Astrocyte of the spinal cord (primary cell): Measurements from ENCODE around the gene PFKFB2.

Experiments
- DNase-seq: peaks from one replicate; pipeline ENCODE4 v3.0.0; 2011; ENCODE audit warnings: low read depth, low spot score
- H3K4me3 ChIP-seq: 2 replicates; pipeline ENCODE4 v1.5.1; 2011; ENCODE audit warnings: low read depth, mild to moderate bottlenecking, low read length, moderate library complexity
- in situ Hi-C: cut with HindIII; loops from 2 replicates; pipeline ENCODE4 v1.10.0; 2017; ENCODE audit warnings: low sequenced_read_pairs
- TF ChIP-seq, protein P1 (sequence below): IDR thresholded peaks from 2 replicates; pipeline ENCODE4 v1.5.1; 2012; ENCODE audit warnings: low read depth, mild to moderate bottlenecking, low read length, inconsistent platforms

Gene PFKFB2

DNA sequence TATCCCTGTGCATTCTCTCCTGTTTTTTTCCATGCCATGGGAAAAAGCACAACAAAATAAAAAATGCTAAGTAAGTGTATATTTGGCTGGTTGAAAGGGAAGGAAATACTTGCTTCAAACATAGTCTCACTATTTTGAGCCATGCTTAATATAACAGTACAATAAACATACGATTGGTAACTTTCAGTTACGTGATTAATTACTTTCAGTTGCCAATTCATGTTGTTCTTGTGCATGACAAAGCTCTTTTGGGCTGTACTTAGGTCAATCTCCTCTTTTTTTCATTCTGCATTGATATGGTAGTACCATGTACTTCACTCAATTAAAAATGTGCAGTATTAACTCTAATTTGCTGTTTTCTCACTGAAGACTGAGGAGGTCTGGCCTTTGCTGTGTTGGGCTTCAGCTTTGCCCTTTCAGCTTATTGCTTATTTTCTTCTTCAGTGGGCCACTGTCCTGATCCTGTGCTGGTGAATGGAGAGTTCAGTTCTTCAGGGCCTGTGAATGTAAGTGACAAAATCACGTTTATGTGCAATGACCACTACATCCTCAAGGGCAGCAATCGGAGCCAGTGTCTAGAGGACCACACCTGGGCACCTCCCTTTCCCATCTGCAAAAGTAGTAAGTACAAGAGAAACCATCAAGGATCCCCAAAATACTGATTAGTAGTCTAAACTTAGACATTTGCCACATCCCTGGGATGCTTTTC, 38.3 kb downstream of the PFKFB2 start:
- DNase-seq, result no peak
- TF ChIP-seq, protein P1, sequence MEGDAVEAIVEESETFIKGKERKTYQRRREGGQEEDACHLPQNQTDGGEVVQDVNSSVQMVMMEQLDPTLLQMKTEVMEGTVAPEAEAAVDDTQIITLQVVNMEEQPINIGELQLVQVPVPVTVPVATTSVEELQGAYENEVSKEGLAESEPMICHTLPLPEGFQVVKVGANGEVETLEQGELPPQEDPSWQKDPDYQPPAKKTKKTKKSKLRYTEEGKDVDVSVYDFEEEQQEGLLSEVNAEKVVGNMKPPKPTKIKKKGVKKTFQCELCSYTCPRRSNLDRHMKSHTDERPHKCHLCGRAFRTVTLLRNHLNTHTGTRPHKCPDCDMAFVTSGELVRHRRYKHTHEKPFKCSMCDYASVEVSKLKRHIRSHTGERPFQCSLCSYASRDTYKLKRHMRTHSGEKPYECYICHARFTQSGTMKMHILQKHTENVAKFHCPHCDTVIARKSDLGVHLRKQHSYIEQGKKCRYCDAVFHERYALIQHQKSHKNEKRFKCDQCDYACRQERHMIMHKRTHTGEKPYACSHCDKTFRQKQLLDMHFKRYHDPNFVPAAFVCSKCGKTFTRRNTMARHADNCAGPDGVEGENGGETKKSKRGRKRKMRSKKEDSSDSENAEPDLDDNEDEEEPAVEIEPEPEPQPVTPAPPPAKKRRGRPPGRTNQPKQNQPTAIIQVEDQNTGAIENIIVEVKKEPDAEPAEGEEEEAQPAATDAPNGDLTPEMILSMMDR, result no peak
- no peak overlapping the region for H3K4me3 ChIP-seq
- in situ Hi-C loops, result no loop called here

DNA sequence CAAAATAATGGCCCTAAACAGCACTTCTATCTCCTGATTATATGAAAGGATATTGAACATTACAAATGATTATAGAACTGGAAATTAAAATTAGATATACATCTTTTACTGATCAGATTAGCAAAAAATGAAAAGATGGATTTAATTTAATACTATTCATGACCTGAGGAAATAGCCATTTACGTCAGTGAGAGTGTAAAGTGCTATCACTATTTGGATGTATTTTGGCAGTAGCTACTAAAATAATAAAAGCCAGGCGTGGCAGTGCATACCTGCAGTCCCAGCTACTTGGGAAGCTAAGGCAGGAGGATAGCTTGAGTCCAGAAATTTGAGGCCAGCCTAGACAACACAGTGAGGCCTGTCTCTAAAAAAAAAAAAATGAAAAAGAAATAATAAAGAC, 40.9 kb downstream of the PFKFB2 start:
- DNase-seq, result no peak
- TF ChIP-seq, protein P1, result no peak
- in situ Hi-C loops, result no loop called here
- no peak overlapping the region for H3K4me3 ChIP-seq

DNA sequence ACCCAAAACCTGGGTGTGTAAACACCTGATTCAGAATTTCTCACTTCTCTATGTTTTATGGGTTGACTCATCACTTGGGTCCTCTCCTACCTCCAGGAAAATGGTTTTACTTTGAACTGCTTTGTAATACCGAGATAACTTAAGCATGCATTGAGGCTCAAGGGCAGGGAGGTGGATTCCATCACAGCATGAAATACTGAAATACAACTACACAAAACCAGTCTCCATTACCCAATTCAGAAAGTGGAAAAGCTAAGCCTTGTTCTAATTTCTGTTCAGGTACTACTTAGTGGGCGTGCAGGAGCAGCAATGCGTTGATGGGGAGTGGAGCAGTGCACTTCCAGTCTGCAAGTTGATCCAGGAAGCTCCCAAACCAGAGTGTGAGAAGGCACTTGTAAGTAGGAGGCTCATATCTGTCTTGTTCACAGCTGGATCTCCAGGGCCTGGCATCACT, 44.8 kb downstream of the PFKFB2 start:
- TF ChIP-seq, protein P1, result no peak
- DNase-seq, result no peak
- in situ Hi-C loops, result no loop called here
- H3K4me3 ChIP-seq, result no peak overlapping the region

DNA sequence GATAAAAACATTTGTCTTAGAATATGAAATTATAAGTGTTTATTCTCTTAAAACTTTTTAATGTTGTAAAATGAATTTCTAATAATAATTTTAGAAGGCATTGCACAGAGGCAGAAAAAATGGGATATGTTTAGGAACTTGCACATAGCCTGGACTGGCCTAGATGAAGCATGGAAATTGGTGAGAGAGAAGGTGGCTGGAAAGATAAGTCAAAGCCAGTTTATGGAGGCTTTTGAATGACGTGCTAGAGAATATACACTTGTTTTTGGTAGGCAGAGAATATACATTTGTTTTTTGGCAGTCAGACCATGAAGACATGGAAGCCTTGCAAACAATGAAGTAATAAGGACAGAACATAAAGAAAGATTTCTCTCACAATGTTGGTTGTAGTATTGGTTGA, 48.6 kb downstream of the PFKFB2 start:
- DNase-seq, result no peak
- TF ChIP-seq, protein P1, result no peak
- in situ Hi-C loops, result no loop called here
- H3K4me3 ChIP-seq, result no peak overlapping the region

DNA sequence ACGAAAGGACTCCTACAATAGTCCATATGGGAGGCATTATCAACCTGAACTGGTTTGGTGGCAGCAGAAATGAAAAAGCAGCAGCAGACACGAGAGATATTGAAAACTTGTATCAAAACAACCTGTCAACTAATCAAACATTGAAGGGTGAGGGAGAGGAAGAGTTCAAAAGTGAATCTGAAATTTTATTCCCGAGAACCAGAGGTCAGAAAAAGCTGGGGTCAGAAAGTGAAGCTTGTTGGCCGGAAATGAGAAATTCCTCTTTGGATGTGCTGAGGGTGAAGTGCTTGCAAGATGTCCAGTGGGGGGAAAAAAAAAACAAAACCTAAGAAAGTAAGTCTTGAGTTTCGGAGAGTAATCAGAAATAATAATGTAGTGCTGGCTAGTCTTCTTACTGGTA, 49.1 kb downstream of the PFKFB2 start:
- TF ChIP-seq, protein P1, result no peak
- H3K4me3 ChIP-seq, result no peak overlapping the region
- in situ Hi-C loops, result no loop called here
- DNase-seq, result no peak

DNA sequence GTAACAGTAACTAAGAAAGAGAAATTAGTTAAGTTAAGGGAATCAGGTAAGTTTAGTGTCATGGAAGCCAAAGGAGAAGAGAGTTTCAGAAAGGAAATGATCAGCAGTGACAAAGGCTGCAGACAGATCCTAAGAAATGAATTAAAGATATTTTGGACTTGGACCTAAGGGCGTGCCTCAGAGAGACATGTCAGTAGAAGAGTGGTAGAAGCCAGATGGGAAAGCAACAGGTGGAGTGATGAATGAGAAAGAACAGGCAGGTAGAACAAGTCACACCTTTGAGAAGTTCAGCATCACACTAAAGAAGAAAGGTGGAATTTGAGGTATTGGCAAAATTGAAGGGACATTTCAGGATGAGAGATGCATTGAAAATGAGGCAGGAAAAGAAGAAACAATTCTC, 49.6 kb downstream of the PFKFB2 start:
- H3K4me3 ChIP-seq, result no peak overlapping the region
- in situ Hi-C loops, result no loop called here
- DNase-seq, result no peak
- TF ChIP-seq, protein P1, result no peak
